IMR-90 (cell line): ENCODE measurements around the gene PTPRN2. TPM values are rescaled to one million over a fixed set of nuclear protein-coding genes. Genes with fewer than 3 reads are reported as not detected.

Source experiments
- ATAC-seq: fragments of 200-7000 bp; cut with Tn5 transposase; 2 replicates; pipeline ENCODE4 v1.9.1; 2020; ENCODE audit warnings: low read depth, mild to moderate bottlenecking, moderate library complexity
- BruUV-seq: library from RNA; stranded (reverse); fragments of 400-500 nt; replicated peaks from 2 replicates; lab custom pipeline; 2021; lab: Mats Ljungman, UMichigan
- CTCF ChIA-PET: fragments of 300-600 bp; formaldehyde crosslinking; extraction: SDS; loops from one replicate; lab custom pipeline; 2021; ENCODE audit warnings: antibody characterized with exemption; lab: Yijun Ruan, JAX
- POLR2A ChIA-PET: fragments of 300-600 bp; sonication (Branson Sonifier 250); formaldehyde crosslinking; loops from one replicate; lab custom pipeline; 2022; ENCODE audit warnings: antibody characterized with exemption; ENCODE audit not compliant: unreplicated experiment; lab: Charles Lee
- DNase-seq: peaks from one replicate; pipeline ENCODE4 v3.0.0; 2013
- H2AFZ ChIP-seq: replicated peaks from 2 replicates; pipeline ENCODE3; 2013; ENCODE audit warnings: low read length, mild to moderate bottlenecking; ENCODE audit not compliant: poor library complexity
- H2AK5ac ChIP-seq: 2 replicates; pipeline ENCODE4 v1.6.1; 2013; ENCODE audit warnings: low read depth, low read length, inconsistent platforms
- H2AK9ac ChIP-seq: replicated peaks from 2 replicates; pipeline ENCODE3; 2013; ENCODE audit warnings: mild to moderate bottlenecking, low read depth, low read length, moderate library complexity; ENCODE audit not compliant: poor library complexity
- H2BK120ac ChIP-seq: 2 replicates; pipeline ENCODE4 v1.6.1; 2013; ENCODE audit warnings: low read depth, low read length, inconsistent platforms
- H2BK15ac ChIP-seq: 3 replicates; pipeline ENCODE4 v1.6.1; 2013; ENCODE audit warnings: low read depth, low read length, inconsistent platforms
- H2BK20ac ChIP-seq: 2 replicates; pipeline ENCODE4 v1.6.1; 2013; ENCODE audit warnings: low read depth, mild to moderate bottlenecking, inconsistent platforms, low read length, moderate library complexity
- H2BK5ac ChIP-seq: 2 replicates; pipeline ENCODE4 v1.6.1; 2013; ENCODE audit warnings: mild to moderate bottlenecking, low read depth, low read length, inconsistent platforms; ENCODE audit not compliant: poor library complexity, severe bottlenecking
- H3K14ac ChIP-seq: replicated peaks from 2 replicates; pipeline ENCODE4 v1.6.1; 2013; ENCODE audit warnings: low read depth, low read length, inconsistent platforms
- H3K18ac ChIP-seq: 2 replicates; pipeline ENCODE4 v1.6.1; 2013; ENCODE audit warnings: low read depth, low read length, control low read depth
- H3K23ac ChIP-seq: 2 replicates; pipeline ENCODE4 v1.6.1; 2013; ENCODE audit warnings: low read depth, low read length, inconsistent platforms
- H3K27ac ChIP-seq: 2 replicates; pipeline ENCODE4 v1.5.1; 2013; ENCODE audit warnings: mild to moderate bottlenecking, control low read depth, low read length; ENCODE audit not compliant: insufficient read depth
- H3K27me3 ChIP-seq: 2 replicates; pipeline ENCODE4 v1.6.1; 2013; ENCODE audit warnings: low read length; ENCODE audit not compliant: control insufficient read depth, insufficient read depth
- H3K36me3 ChIP-seq: 2 replicates; pipeline ENCODE4 v1.6.1; 2013; ENCODE audit warnings: low read length, mixed read lengths; ENCODE audit not compliant: control insufficient read depth, insufficient read depth
- H3K4ac ChIP-seq: 2 replicates; pipeline ENCODE4 v1.6.1; 2013; ENCODE audit warnings: low read depth, low read length, inconsistent platforms
- H3K4me1 ChIP-seq: 2 replicates; pipeline ENCODE4 v1.6.1; 2013; ENCODE audit warnings: low read length, mixed read lengths; ENCODE audit not compliant: control insufficient read depth, insufficient read depth
- H3K4me2 ChIP-seq: 2 replicates; pipeline ENCODE4 v1.6.1; 2013; ENCODE audit warnings: low read depth, mild to moderate bottlenecking, control low read depth, low read length, moderate library complexity
- H3K4me3 ChIP-seq: 2 replicates; pipeline ENCODE4 v1.5.1; 2013; ENCODE audit warnings: low read depth, mild to moderate bottlenecking, control low read depth, low read length, moderate library complexity; ENCODE audit not compliant: insufficient read depth
- H3K56ac ChIP-seq: 2 replicates; pipeline ENCODE4 v1.6.1; 2013; ENCODE audit warnings: low read length, inconsistent platforms; ENCODE audit not compliant: insufficient read depth; ENCODE audit errors: extremely low read depth
- H3K79me1 ChIP-seq, 2 experiments: 2 replicates each; pipeline ENCODE4 v1.6.1; 2013; ENCODE audit warnings: low read length in 2 of 2, inconsistent platforms in 1 of 2, low read depth in 1 of 2
- H3K9ac ChIP-seq: 2 replicates; pipeline ENCODE4 v1.6.1; 2013; ENCODE audit warnings: low read depth, low read length, control low read depth
- H3K9me1 ChIP-seq: 2 replicates; pipeline ENCODE4 v1.6.1; 2013; ENCODE audit warnings: low read length, inconsistent platforms; ENCODE audit not compliant: insufficient read depth
- H3K9me3 ChIP-seq: 2 replicates; pipeline ENCODE4 v1.6.1; 2013; ENCODE audit warnings: low read length; ENCODE audit not compliant: control insufficient read depth, insufficient read depth
- H4K20me1 ChIP-seq: 2 replicates; pipeline ENCODE4 v1.6.1; 2013; ENCODE audit warnings: low read length, inconsistent platforms; ENCODE audit not compliant: insufficient read depth
- H4K5ac ChIP-seq: 2 replicates; pipeline ENCODE4 v1.6.1; 2013; ENCODE audit warnings: mild to moderate bottlenecking, low read depth, low read length, control low read depth
- H4K8ac ChIP-seq, 2 experiments: 2 replicates each; pipeline ENCODE4 v1.6.1; 2013; ENCODE audit warnings: low read depth in 2 of 2, low read length in 2 of 2, control low read depth in 1 of 2, inconsistent platforms in 1 of 2
- H4K91ac ChIP-seq: 2 replicates; pipeline ENCODE4 v1.6.1; 2013; ENCODE audit warnings: low read depth, low read length, inconsistent platforms; ENCODE audit not compliant: insufficient read depth
- BHLHE40 ChIP-seq: fragments of 150-350 bp; IDR thresholded peaks from 2 replicates; pipeline ENCODE4 v1.6.1; 2016; ENCODE audit warnings: mild to moderate bottlenecking, low read depth, low read length
- CHD1 ChIP-seq: IDR thresholded peaks from 2 replicates; pipeline ENCODE4 v1.6.1; 2012; ENCODE audit warnings: low read depth, low read length, improper control_type of control experiment
- FOS ChIP-seq: fragments of 150-350 bp; IDR thresholded peaks from 2 replicates; pipeline ENCODE4 v1.6.1; 2016; ENCODE audit warnings: low read depth, low read length
- MAFK ChIP-seq: IDR thresholded peaks from 2 replicates; pipeline ENCODE4 v1.6.1; 2012; ENCODE audit warnings: low read depth, low read length, improper control_type of control experiment
- MAZ ChIP-seq: IDR thresholded peaks from 2 replicates; pipeline ENCODE4 v1.6.1; 2012; ENCODE audit warnings: low read depth, mild to moderate bottlenecking, low read length, improper control_type of control experiment, moderate library complexity, borderline replicate concordance
- MXI1 ChIP-seq: IDR thresholded peaks from 2 replicates; pipeline ENCODE4 v1.6.1; 2012; ENCODE audit warnings: low read depth, mild to moderate bottlenecking, low read length, moderate library complexity, borderline replicate concordance
- NFE2L2 ChIP-seq: fragments of 150-350 bp; IDR thresholded peaks from 2 replicates; pipeline ENCODE4 v1.6.1; 2016; ENCODE audit warnings: low read depth, mild to moderate bottlenecking, low read length
- RAD21 ChIP-seq: IDR thresholded peaks from 2 replicates; pipeline ENCODE4 v1.6.1; 2012; ENCODE audit warnings: low read length, improper control_type of control experiment
- RCOR1 ChIP-seq: IDR thresholded peaks from 2 replicates; pipeline ENCODE4 v1.6.1; 2012; ENCODE audit warnings: mild to moderate bottlenecking, low read length, improper control_type of control experiment; ENCODE audit not compliant: insufficient replicate concordance
- RFX5 ChIP-seq: IDR thresholded peaks from 2 replicates; pipeline ENCODE4 v1.8.0; 2012; ENCODE audit warnings: low read depth, mild to moderate bottlenecking, low read length, moderate library complexity
- SMC3 ChIP-seq: fragments of 150-350 bp; IDR thresholded peaks from 2 replicates; pipeline ENCODE4 v1.6.1; 2016; ENCODE audit warnings: low read depth, mild to moderate bottlenecking, antibody characterized with exemption, low read length, moderate library complexity
- WGBS, 2 experiments: methylation state at CpG; one replicate each; pipeline versions ENCODE4 v1.1.5 to v1.1.7; 2013; ENCODE audit warnings: missing lambda C conversion rate in 2 of 2; ENCODE audit not compliant: insufficient read length in 1 of 2; ENCODE audit errors: extremely low coverage in 2 of 2; 5-methylcytosine and 5-hydroxymethylcytosine counted together
- dilution Hi-C: fragments of 300-500 bp; cut with HindIII; formaldehyde crosslinking; loops from one replicate; pipeline ENCODE4 v1.14.3; 2018; ENCODE audit warnings: low sequenced_read_pairs; ENCODE audit not compliant: unreplicated experiment
- in situ Hi-C: fragments of 300-500 bp; cut with MboI; formaldehyde crosslinking; loops from 3 replicates; pipeline ENCODE4 v1.14.3; 2019; ENCODE audit warnings: low sequenced_read_pairs, inconsistent platforms, mixed read lengths
- intact Hi-C: fragments of 100-400 bp; cut with micrococcal nuclease; formaldehyde crosslinking; loops from 2 replicates; pipeline ENCODE4 v1.10.0; 2022
- polyA plus RNA-seq, 3 experiments: library from polyadenylated mRNA; depleted of rRNA; stranded (reverse); fragments of >200 nt; gene quantifications; 2 replicates each; pipeline ENCODE4 v1.2.3, GENCODE V29; 2012; ENCODE audit warnings: low replicate concordance in 1 of 3
- total RNA-seq: library from RNA; depleted of rRNA; stranded (reverse); fragments of >200 nt; gene quantifications from 2 replicates; pipeline ENCODE4 v1.2.3, GENCODE V29; 2012
- TF ChIP-seq, protein P1 (sequence below): fragments of 150-350 bp; IDR thresholded peaks from 2 replicates; pipeline ENCODE4 v1.6.1; 2016; ENCODE audit warnings: low read depth, mild to moderate bottlenecking, low read length, moderate library complexity, borderline replicate concordance
- TF ChIP-seq, protein P2 (sequence below): fragments of 150-350 bp; IDR thresholded peaks from 2 replicates; pipeline ENCODE4 v1.6.1; 2017; ENCODE audit warnings: mild to moderate bottlenecking, antibody characterized with exemption, low read length, low read depth
- TF ChIP-seq, protein P3 (sequence below): conservative IDR thresholded peaks from 2 replicates; pipeline ENCODE4 v1.5.1; 2012; ENCODE audit warnings: mild to moderate bottlenecking, low read depth, low read length, improper control_type of control experiment

PTPRN2 gene
- total and polyA plus RNA-seq, 2 of the 4 experiments (the other 2 are of a cell fraction), result 0.03 TPM; not detected in 1

DNA sequence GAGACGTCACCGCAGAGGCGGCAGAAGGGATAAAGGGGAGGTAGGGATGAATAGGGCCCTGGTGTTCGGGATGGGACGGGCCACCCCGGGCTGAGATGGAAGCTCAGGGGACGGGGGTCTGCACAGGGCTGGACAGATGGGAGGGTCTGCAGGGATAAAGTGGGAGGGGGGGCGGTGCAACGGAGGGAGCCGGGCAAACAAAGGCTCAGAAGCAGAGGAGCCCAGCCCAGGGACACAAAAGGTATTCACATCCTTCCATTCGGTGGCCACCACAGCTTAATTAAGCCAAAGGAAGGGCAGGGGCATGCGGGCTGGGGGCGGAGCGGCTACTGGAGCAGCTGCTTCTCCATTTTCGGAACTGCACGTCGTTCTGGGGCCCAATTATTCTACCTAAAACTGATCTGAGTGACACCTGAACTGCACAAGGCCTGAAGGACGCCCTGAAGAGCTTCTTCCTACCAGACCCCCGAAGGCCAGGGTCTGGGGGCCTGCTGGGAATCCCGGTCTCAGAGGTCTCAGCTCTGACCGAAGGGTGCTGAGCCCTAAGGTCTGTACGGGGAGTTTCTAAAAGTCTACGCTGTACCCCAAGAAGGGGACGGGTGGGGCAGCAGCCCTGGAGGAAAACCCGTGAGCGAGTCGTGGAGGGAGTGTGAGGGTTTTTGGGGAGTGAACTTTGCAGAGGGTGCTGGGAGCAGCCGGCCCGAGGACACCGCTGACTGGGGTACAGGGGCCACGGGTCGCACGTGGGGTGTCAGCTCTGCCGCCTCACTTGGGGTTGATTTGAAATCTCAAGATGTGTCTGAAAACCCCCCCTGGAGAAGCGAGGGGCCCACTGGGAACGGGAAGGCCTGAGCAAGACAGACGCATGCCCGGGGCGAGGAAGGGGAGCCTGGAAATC lies 916.0 kb downstream of the PTPRN2 start:
- Histone ChIP-seq H3K79me1 (no peaks in the 10 kb centered on the region), H4K5ac (no peak overlapping the region), H3K27me3 (no peaks in the 10 kb centered on the region), H2AK5ac (no peak overlapping the region), H3K36me3 (no peaks in the 10 kb centered on the region), H4K8ac (no peak overlapping the region), H2BK120ac (no peak overlapping the region), H2BK15ac (no peak overlapping the region), H3K9me3 (peaks cover 60% of the 10 kb centered on the region), H3K14ac (no peak overlapping the region), H2BK20ac (no peak overlapping the region), H3K9ac (no peak overlapping the region), H3K18ac (no peak overlapping the region), H2AFZ (no peak overlapping the region), H3K4me3 (no peak overlapping the region), H3K4me1 (no peaks in the 10 kb centered on the region), H3K56ac (no peak overlapping the region), H3K9me1 (no peaks in the 10 kb centered on the region), H3K27ac (no peak overlapping the region), H3K23ac (no peak overlapping the region), H4K20me1 (no peaks in the 10 kb centered on the region), H3K4ac (no peak overlapping the region), H3K4me2 (no peak overlapping the region), H2AK9ac (no peak overlapping the region), H2BK5ac (no peak overlapping the region), H4K91ac (no peak overlapping the region)
- intact Hi-C loops, result no loop called here
- dilution Hi-C loops, result no loop called here
- 89% methylated on average over 5 of the region's 39 CpGs; no CpG with 5 or more reads in 1 of the 2 experiments for WGBS, 2 experiments
- in situ Hi-C loops, result no loop called here
- BruUV-seq, result no TSS peak
- DNase-seq (no peak), ATAC-seq (no peak)
- ChIA-PET CTCF (interaction anchor here (0.6 kb wide), 1 partner anchor 9 kb away, joined by 3 read pairs; no protein-coding TSS in a partner anchor), POLR2A (no interaction called here)
- TF ChIP-seq RFX5 (no peak), MAFK (no peak), RCOR1 (no peak), MXI1 (no peak), BHLHE40 (no peak), RAD21 (no peak), NFE2L2 (no peak), FOS (no peak), MAZ (no peak), CHD1 (no peak), SMC3 (no peak)
- TF ChIP-seq, protein P1, sequence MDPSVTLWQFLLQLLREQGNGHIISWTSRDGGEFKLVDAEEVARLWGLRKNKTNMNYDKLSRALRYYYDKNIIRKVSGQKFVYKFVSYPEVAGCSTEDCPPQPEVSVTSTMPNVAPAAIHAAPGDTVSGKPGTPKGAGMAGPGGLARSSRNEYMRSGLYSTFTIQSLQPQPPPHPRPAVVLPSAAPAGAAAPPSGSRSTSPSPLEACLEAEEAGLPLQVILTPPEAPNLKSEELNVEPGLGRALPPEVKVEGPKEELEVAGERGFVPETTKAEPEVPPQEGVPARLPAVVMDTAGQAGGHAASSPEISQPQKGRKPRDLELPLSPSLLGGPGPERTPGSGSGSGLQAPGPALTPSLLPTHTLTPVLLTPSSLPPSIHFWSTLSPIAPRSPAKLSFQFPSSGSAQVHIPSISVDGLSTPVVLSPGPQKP, result no peak
- TF ChIP-seq, protein P2, sequence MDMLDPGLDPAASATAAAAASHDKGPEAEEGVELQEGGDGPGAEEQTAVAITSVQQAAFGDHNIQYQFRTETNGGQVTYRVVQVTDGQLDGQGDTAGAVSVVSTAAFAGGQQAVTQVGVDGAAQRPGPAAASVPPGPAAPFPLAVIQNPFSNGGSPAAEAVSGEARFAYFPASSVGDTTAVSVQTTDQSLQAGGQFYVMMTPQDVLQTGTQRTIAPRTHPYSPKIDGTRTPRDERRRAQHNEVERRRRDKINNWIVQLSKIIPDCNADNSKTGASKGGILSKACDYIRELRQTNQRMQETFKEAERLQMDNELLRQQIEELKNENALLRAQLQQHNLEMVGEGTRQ, result no peak
- TF ChIP-seq, protein P3, sequence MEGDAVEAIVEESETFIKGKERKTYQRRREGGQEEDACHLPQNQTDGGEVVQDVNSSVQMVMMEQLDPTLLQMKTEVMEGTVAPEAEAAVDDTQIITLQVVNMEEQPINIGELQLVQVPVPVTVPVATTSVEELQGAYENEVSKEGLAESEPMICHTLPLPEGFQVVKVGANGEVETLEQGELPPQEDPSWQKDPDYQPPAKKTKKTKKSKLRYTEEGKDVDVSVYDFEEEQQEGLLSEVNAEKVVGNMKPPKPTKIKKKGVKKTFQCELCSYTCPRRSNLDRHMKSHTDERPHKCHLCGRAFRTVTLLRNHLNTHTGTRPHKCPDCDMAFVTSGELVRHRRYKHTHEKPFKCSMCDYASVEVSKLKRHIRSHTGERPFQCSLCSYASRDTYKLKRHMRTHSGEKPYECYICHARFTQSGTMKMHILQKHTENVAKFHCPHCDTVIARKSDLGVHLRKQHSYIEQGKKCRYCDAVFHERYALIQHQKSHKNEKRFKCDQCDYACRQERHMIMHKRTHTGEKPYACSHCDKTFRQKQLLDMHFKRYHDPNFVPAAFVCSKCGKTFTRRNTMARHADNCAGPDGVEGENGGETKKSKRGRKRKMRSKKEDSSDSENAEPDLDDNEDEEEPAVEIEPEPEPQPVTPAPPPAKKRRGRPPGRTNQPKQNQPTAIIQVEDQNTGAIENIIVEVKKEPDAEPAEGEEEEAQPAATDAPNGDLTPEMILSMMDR, result no peak
